Uterus (tissue), 2 donors: ENCODE measurements around the gene DHFR.

Source experiments
- POLR2A ChIP-seq, 2 donors: fragments of 450-650 bp; IDR thresholded peaks; one replicate each; pipeline ENCODE4 v1.6.1; 2016; ENCODE audit warnings: antibody characterized with exemption in 2 of 2, mild to moderate bottlenecking in 1 of 2, moderate library complexity in 1 of 2
- TF ChIP-seq, protein P1 (sequence below), 4 experiments: fragments of 200-600 bp in 2 of 4; fragments of 450-650 bp in 2 of 4; sonication (generic) in 2 of 4; IDR thresholded peaks; one replicate each; pipeline ENCODE4 v1.5.1; 2016 to 2019; ENCODE audit warnings: antibody characterized with exemption in 4 of 4, mild to moderate bottlenecking in 2 of 4, moderate library complexity in 1 of 4

GRCh38 chr5:80590766-80591165, 64.0 kb downstream of the DHFR start:
- TF ChIP-seq, protein P1, sequence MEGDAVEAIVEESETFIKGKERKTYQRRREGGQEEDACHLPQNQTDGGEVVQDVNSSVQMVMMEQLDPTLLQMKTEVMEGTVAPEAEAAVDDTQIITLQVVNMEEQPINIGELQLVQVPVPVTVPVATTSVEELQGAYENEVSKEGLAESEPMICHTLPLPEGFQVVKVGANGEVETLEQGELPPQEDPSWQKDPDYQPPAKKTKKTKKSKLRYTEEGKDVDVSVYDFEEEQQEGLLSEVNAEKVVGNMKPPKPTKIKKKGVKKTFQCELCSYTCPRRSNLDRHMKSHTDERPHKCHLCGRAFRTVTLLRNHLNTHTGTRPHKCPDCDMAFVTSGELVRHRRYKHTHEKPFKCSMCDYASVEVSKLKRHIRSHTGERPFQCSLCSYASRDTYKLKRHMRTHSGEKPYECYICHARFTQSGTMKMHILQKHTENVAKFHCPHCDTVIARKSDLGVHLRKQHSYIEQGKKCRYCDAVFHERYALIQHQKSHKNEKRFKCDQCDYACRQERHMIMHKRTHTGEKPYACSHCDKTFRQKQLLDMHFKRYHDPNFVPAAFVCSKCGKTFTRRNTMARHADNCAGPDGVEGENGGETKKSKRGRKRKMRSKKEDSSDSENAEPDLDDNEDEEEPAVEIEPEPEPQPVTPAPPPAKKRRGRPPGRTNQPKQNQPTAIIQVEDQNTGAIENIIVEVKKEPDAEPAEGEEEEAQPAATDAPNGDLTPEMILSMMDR (IDR thresholded peaks at IDR 0.05): no peak
- no peak for TF ChIP-seq POLR2A (IDR thresholded peaks at IDR 0.05)
